Kidney (tissue), 14 donors: ENCODE measurements around the gene NRF1. TPM values are rescaled to one million over a fixed set of nuclear protein-coding genes. Genes with fewer than 3 reads are reported as not detected.

Experiments
- DNase-seq, 5 donors: peaks; one replicate each; pipeline ENCODE4 v3.0.0-alpha.2; 2013 to 2020
- FAIRE-seq: peaks from 2 replicates; lab custom pipeline; 2012; peaks lifted over from hg19 to GRCh38; lab: Jason Lieb, UNC
- H3K27ac ChIP-seq, 2 donors: one replicate each; pipeline ENCODE4 v1.7.0; 2013; ENCODE audit warnings: low read depth in 2 of 2, low read length in 2 of 2, inconsistent platforms in 1 of 2
- H3K27me3 ChIP-seq: one replicate; pipeline ENCODE4 v1.7.1; 2013; ENCODE audit warnings: low read length, inconsistent platforms; ENCODE audit not compliant: control insufficient read depth, insufficient read depth
- H3K36me3 ChIP-seq, 3 donors: one replicate each; pipeline versions ENCODE4 v1.7.0 to v1.7.1; 2013; ENCODE audit warnings: low read length in 3 of 3, control low read depth in 1 of 3, inconsistent platforms in 1 of 3; ENCODE audit not compliant: insufficient read depth in 3 of 3, control insufficient read depth in 2 of 3
- H3K4me1 ChIP-seq, 3 donors: one replicate each; pipeline versions ENCODE4 v1.7.0 to v1.7.1; 2013; ENCODE audit warnings: low read length in 3 of 3, inconsistent platforms in 1 of 3, low read depth in 1 of 3; ENCODE audit not compliant: control insufficient read depth in 2 of 3, insufficient read depth in 2 of 3
- H3K4me3 ChIP-seq, 3 donors: one replicate each; pipeline versions ENCODE4 v1.7.0 to v1.8.1; 2013; ENCODE audit warnings: low read length in 3 of 3, control low read depth in 1 of 3, inconsistent platforms in 1 of 3
- H3K9ac ChIP-seq, 3 donors: one replicate each; pipeline versions ENCODE4 v1.7.0 to v1.7.1; 2013; ENCODE audit warnings: low read length in 3 of 3, control low read depth in 1 of 3, inconsistent platforms in 1 of 3
- H3K9me3 ChIP-seq, 3 donors: one replicate each; pipeline versions ENCODE4 v1.7.0 to v1.7.1; 2013; ENCODE audit warnings: low read length in 3 of 3, control low read depth in 1 of 3, inconsistent platforms in 1 of 3; ENCODE audit not compliant: control insufficient read depth in 2 of 3, insufficient read depth in 1 of 3
- intact Hi-C: fragments of 100-400 bp; cut with DNase I; formaldehyde crosslinking; loops from one replicate; pipeline ENCODE4 v1.11.1; 2022
- polyA plus RNA-seq: library from polyadenylated mRNA; stranded (reverse); fragments of 350-450 nt; fragmentation: Illumina TruSeq; extraction: RNeasy Lipid Tissue Mini Kit (QIAGEN cat#74804); gene quantifications from one replicate; pipeline ENCODE4 v1.2.3, GENCODE V29; 2014; ENCODE audit warnings: low read depth, low replicate concordance; ENCODE audit not compliant: insufficient read depth
- total RNA-seq: library from RNA; stranded (reverse); fragmentation: NEBNext Ultra II Directional; extraction: Animal tissue kit (Norgen Biotek cat#: 25700); gene quantifications from one replicate; pipeline ENCODE4 v1.2.1, GENCODE V29; 2021
- TF ChIP-seq, protein P1 (sequence below): IDR thresholded peaks from 3 replicates; pipeline ENCODE4 v1.5.1; 2012; ENCODE audit warnings: mild to moderate bottlenecking, moderate library complexity, borderline replicate concordance; ENCODE audit not compliant: insufficient read depth; ENCODE audit errors: extremely low read depth
- donor health status: control.
- donor health status: control.
- donor health status: control.
- donor health status: control.
- donor health status: control.
- donor health status: DM: yes; HTN: yes; CAD: no.
- donor health status: Normal renal cell carcinoma (clear cell type).

Gene NRF1
- total and polyA plus RNA-seq, 2 donors from 2014 or later, result 8.8 to 19.4 TPM

DNA sequence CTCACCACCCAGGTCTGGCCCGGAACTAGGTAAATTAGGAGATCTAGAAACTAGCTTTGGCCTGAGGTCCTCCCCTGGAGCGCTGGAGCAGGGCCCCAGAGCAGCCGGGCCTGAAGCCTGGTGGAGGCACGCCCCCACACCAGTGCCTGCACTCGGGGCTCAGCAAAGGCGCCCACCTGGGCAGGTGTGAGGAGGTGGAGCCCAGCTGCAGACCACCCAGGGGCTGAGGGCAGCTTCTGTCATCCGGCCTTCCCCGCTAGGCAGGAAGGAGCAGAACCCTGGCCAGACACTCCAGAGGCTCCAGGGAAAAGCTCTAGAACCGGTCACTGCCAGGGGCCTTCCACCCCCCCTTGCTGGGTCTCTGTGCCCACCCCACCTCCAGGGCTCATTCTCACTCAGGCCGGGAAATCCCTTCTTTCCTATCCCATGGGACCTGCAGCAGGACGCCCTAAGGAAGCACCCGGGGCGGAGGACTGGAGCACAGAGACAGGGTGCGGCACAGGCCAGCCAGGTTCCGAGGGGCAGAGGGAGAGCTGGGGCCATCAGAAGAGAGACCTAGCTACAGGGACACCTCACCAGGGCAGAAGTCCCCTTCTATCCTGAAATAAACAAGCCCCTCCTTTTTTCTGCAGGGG lies 161.2 kb downstream of the NRF1 start:
- no peak for FAIRE-seq
- TF ChIP-seq, protein P1, sequence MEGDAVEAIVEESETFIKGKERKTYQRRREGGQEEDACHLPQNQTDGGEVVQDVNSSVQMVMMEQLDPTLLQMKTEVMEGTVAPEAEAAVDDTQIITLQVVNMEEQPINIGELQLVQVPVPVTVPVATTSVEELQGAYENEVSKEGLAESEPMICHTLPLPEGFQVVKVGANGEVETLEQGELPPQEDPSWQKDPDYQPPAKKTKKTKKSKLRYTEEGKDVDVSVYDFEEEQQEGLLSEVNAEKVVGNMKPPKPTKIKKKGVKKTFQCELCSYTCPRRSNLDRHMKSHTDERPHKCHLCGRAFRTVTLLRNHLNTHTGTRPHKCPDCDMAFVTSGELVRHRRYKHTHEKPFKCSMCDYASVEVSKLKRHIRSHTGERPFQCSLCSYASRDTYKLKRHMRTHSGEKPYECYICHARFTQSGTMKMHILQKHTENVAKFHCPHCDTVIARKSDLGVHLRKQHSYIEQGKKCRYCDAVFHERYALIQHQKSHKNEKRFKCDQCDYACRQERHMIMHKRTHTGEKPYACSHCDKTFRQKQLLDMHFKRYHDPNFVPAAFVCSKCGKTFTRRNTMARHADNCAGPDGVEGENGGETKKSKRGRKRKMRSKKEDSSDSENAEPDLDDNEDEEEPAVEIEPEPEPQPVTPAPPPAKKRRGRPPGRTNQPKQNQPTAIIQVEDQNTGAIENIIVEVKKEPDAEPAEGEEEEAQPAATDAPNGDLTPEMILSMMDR, result no peak
- no peaks in the 10 kb centered on the region for H3K9me3 ChIP-seq
- H3K27me3 ChIP-seq, result peaks cover 3% of the 10 kb centered on the region
- H3K9ac ChIP-seq, result no peak overlapping the region
- H3K27ac ChIP-seq, result no peak overlapping the region
- no peaks in the 10 kb centered on the region for H3K36me3 ChIP-seq
- H3K4me1 ChIP-seq, result no peaks in the 10 kb centered on the region
- H3K4me3 ChIP-seq, result no peak overlapping the region
- peak in 3 of 5 donors; percentile 30 to 56 (median 46) for DNase-seq
- intact Hi-C loops, result no loop called here

GRCh38 chr7:129773328-129773731 lies 161.8 kb downstream of the NRF1 start:
- Histone ChIP-seq H3K9me3 (no peaks in the 10 kb centered on the region), H3K27me3 (peaks cover 3% of the 10 kb centered on the region), H3K4me3 (no peak overlapping the region), H3K27ac (no peak overlapping the region), H3K4me1 (no peaks in the 10 kb centered on the region), H3K36me3 (no peaks in the 10 kb centered on the region), H3K9ac (no peak overlapping the region)
- TF ChIP-seq, protein P1, result no peak
- no peak for FAIRE-seq
- intact Hi-C loops, result no loop called here
- peak; percentile 57 to 78 (median 66) for DNase-seq

- Histone ChIP-seq H3K9ac (no peak overlapping the region), H3K9me3 (no peaks in the 10 kb centered on the region), H3K27me3 (peaks cover 8% of the 10 kb centered on the region), H3K36me3 (no peaks in the 10 kb centered on the region), H3K4me3 (no peak overlapping the region), H3K4me1 (peaks cover 0 to 2% (median 0%) of the 10 kb centered on the region in 3 donors), H3K27ac (no peak overlapping the region)
- TF ChIP-seq, protein P1, result no peak
- intact Hi-C loops, result no loop called here
- DNase-seq (peak in 1 of 5 donors; percentile 13), FAIRE-seq (no peak)
Measured at GRCh38 chr7:129773871-129774270, 162.4 kb downstream of the NRF1 start.
